Epithelial cell of proximal tubule (primary cell): ENCODE data around the gene GALNT2. TPM values are rescaled to one million over a fixed set of nuclear protein-coding genes. Genes with fewer than 3 reads are reported as not detected.
A peak's percentile ranks its signal among the peaks of the same experiment; 100 is the strongest.

Experiments used
- DNase-seq: peaks from one replicate; pipeline ENCODE4 v3.0.0-alpha.2; 2011; ENCODE audit warnings: low read depth
- H3K4me3 ChIP-seq: 2 replicates; pipeline ENCODE4 v1.5.1; 2011; ENCODE audit warnings: low read depth, mild to moderate bottlenecking, low read length
- CTCF ChIP-seq: conservative IDR thresholded peaks from 2 replicates; pipeline ENCODE4 v1.5.1; 2012; ENCODE audit warnings: low read depth, mild to moderate bottlenecking, low read length
- total RNA-seq: library from RNA; depleted of rRNA; stranded (reverse); fragments of >200 nt; gene quantifications from 2 replicates; pipeline ENCODE4 v1.2.3, GENCODE V29; 2015

Gene GALNT2
- total RNA-seq, 1 donor from 2014 or later = 52.1 TPM

GRCh38 chr1:230153641-230154296, 86.7 kb downstream of the GALNT2 start:
- TF ChIP-seq CTCF = no peak
- no peak for DNase-seq
- no peak overlapping the region for H3K4me3 ChIP-seq

- H3K4me3 ChIP-seq = no peak overlapping the region
- no peak for TF ChIP-seq CTCF
- no peak for DNase-seq
Measured at GRCh38 chr1:230155021-230155420, 88.0 kb downstream of the GALNT2 start.

GRCh38 chr1:230156068-230156467, 89.0 kb downstream of the GALNT2 start:
- DNase-seq = no peak
- no peak overlapping the region for H3K4me3 ChIP-seq
- TF ChIP-seq CTCF = no peak

- no peak overlapping the region for H3K4me3 ChIP-seq
- TF ChIP-seq CTCF = no peak
- no peak for DNase-seq
Measured at GRCh38 chr1:230156536-230156935, 89.5 kb downstream of the GALNT2 start.

GRCh38 chr1:230157420-230158390, 90.7 kb downstream of the GALNT2 start:
- H3K4me3 ChIP-seq = no peak overlapping the region
- TF ChIP-seq CTCF = no peak
- DNase-seq = no peak

GRCh38 chr1:230158415-230159291, 91.6 kb downstream of the GALNT2 start:
- TF ChIP-seq CTCF = no peak

More at GRCh38 chr1:230158415-230159291, 91.6 kb downstream of the GALNT2 start:
- DNase-seq = peak; percentile 90
- no peak overlapping the region for H3K4me3 ChIP-seq
